Measurements from ENCODE around the gene CTSG. TPM values are rescaled to one million over a fixed set of nuclear protein-coding genes. Genes with fewer than 3 reads are reported as not detected.
"Not testable (repeated sequence)": the region's sequence is repeated elsewhere in the genome, so short reads cannot be mapped to it uniquely, and the experiment has no call there.

Gene CTSG
- total RNA-seq, 1 donor from 2014 or later = not detected

GRCh38 chr14:24595073-24595808, 19.2 kb upstream of the CTSG start:
- no peak for ATAC-seq (ENCODE audit: low read depth)
- POLR2A ChIA-PET = no interaction called here
- intact Hi-C loops (cut with micrococcal nuclease) = no loop called here
- Mint-ChIP-seq H3K4me3 (no peak overlapping the region), H3K9me3 (peaks cover 30% of the 10 kb centered on the region), H3K4me1 (no peaks in the 10 kb centered on the region), H3K36me3 (ENCODE audit: low read depth) (peaks cover 7% of the 10 kb centered on the region), H3K27ac (no peak overlapping the region), H3K27me3 (peaks cover 29% of the 10 kb centered on the region)
- no peak for DNase-seq
- no peak for TF ChIP-seq CTCF (IDR thresholded peaks at IDR 0.05)
- CTCF ChIA-PET = no interaction called here

GRCh38 chr14:24591004-24591403, 15.0 kb upstream of the CTSG start:
- H3K9me3 Mint-ChIP-seq = peaks cover 15% of the 10 kb centered on the region
- DNase-seq; CTCF ChIA-PET; H3K4me3 Mint-ChIP-seq; H3K4me1 Mint-ChIP-seq; POLR2A ChIA-PET; H3K36me3 Mint-ChIP-seq (ENCODE audit: low read depth); ATAC-seq (ENCODE audit: low read depth); H3K27ac Mint-ChIP-seq; intact Hi-C loops (cut with micrococcal nuclease): not testable (repeated sequence)
- peaks cover 23% of the 10 kb centered on the region for H3K27me3 Mint-ChIP-seq

GRCh38 chr14:24584402-24584801, 8.4 kb upstream of the CTSG start:
- H3K4me3 Mint-ChIP-seq; intact Hi-C loops (cut with micrococcal nuclease); H3K4me1 Mint-ChIP-seq; H3K27me3 Mint-ChIP-seq; H3K36me3 Mint-ChIP-seq (ENCODE audit: low read depth); DNase-seq; POLR2A ChIA-PET; H3K27ac Mint-ChIP-seq; CTCF ChIA-PET; ATAC-seq (ENCODE audit: low read depth): not testable (repeated sequence)
- peaks cover 11% of the 10 kb centered on the region for H3K9me3 Mint-ChIP-seq

- DNase-seq (no peak), ATAC-seq (ENCODE audit: low read depth) (no peak)
- no peaks in the 10 kb centered on the region for H3K9me3 Mint-ChIP-seq
- ChIA-PET CTCF (no interaction called here), POLR2A (no interaction called here)
- no peaks in the 10 kb centered on the region for H3K4me1 Mint-ChIP-seq
- TF ChIP-seq CTCF (IDR thresholded peaks at IDR 0.05) = no peak
- intact Hi-C loops (cut with micrococcal nuclease) = no loop called here
- peaks cover 3% of the 10 kb centered on the region for H3K27me3 Mint-ChIP-seq
- no peak overlapping the region for H3K4me3 Mint-ChIP-seq
- H3K27ac Mint-ChIP-seq = no peak overlapping the region
- no peaks in the 10 kb centered on the region for H3K36me3 Mint-ChIP-seq (ENCODE audit: low read depth)
These were observed 2.5 kb upstream of the CTSG start for GRCh38 chr14:24578558-24578957.

GRCh38 chr14:24576771-24577170, 721 bp upstream of the CTSG start:
- H3K4me1 Mint-ChIP-seq = no peaks in the 10 kb centered on the region
- CTCF ChIA-PET = no interaction called here
- no peak overlapping the region for H3K27ac Mint-ChIP-seq
- peaks cover 7% of the 10 kb centered on the region for H3K27me3 Mint-ChIP-seq
- H3K4me3 Mint-ChIP-seq = no peak overlapping the region
- ATAC-seq (ENCODE audit: low read depth) (no peak), DNase-seq (no peak)
- no peaks in the 10 kb centered on the region for H3K36me3 Mint-ChIP-seq (ENCODE audit: low read depth)
- intact Hi-C loops (cut with micrococcal nuclease) = no loop called here
- POLR2A ChIA-PET = no interaction called here
- TF ChIP-seq CTCF (IDR thresholded peaks at IDR 0.05) = no peak
- H3K9me3 Mint-ChIP-seq = no peaks in the 10 kb centered on the region

GRCh38 chr14:24574206-24574774, 1.8 kb downstream of the CTSG start:
- no peak for ATAC-seq (ENCODE audit: low read depth)
- CTCF ChIA-PET = no interaction called here
- intact Hi-C loops (cut with micrococcal nuclease) = no loop called here
- Mint-ChIP-seq H3K27me3 (peaks cover 13% of the 10 kb centered on the region), H3K4me3 (no peak overlapping the region), H3K9me3 (peaks cover 9% of the 10 kb centered on the region), H3K27ac (no peak overlapping the region), H3K36me3 (ENCODE audit: low read depth) (no peaks in the 10 kb centered on the region), H3K4me1 (no peaks in the 10 kb centered on the region)
- DNase-seq = no peak
- no peak for TF ChIP-seq CTCF (IDR thresholded peaks at IDR 0.05)
- POLR2A ChIA-PET = no interaction called here
